ENCODE results near the gene ABCD2.
"Not testable (repeated sequence)": the region's sequence is repeated elsewhere in the genome, so short reads cannot be mapped to it uniquely, and the experiment has no call there.

Gene ABCD2

DNA sequence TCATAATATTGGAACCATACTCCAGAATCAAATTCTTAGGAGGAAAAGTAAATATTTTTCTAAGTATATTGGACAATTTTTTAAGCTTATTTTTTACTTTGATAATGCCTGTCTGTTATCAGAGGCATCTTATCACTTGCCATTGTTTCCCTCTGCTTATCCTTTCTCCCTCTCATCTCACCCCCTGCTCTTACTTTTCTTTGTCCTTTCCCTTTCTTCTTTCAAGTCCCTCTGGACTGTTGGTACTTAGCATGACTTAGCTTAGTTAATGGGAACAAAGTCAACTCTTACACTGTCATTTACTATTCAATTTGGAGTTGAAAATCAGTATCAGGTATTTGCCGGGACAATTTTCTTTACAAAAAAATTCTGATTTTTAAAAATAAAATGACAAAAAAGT lies 45.2 kb downstream of the ABCD2 start:
- in situ Hi-C loops (cut with MboI; ENCODE audit: low pct_unique_long_range_greater_than_20kb, low sequenced_read_pairs, unreplicated experiment), result no loop called here
- no peak for DNase-seq (ENCODE audit: low spot score)
- TF ChIP-seq, protein P1, sequence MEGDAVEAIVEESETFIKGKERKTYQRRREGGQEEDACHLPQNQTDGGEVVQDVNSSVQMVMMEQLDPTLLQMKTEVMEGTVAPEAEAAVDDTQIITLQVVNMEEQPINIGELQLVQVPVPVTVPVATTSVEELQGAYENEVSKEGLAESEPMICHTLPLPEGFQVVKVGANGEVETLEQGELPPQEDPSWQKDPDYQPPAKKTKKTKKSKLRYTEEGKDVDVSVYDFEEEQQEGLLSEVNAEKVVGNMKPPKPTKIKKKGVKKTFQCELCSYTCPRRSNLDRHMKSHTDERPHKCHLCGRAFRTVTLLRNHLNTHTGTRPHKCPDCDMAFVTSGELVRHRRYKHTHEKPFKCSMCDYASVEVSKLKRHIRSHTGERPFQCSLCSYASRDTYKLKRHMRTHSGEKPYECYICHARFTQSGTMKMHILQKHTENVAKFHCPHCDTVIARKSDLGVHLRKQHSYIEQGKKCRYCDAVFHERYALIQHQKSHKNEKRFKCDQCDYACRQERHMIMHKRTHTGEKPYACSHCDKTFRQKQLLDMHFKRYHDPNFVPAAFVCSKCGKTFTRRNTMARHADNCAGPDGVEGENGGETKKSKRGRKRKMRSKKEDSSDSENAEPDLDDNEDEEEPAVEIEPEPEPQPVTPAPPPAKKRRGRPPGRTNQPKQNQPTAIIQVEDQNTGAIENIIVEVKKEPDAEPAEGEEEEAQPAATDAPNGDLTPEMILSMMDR (IDR thresholded peaks at IDR 0.05; ENCODE audit: extremely low read depth, insufficient read depth, missing control alignments), result no peak

DNA sequence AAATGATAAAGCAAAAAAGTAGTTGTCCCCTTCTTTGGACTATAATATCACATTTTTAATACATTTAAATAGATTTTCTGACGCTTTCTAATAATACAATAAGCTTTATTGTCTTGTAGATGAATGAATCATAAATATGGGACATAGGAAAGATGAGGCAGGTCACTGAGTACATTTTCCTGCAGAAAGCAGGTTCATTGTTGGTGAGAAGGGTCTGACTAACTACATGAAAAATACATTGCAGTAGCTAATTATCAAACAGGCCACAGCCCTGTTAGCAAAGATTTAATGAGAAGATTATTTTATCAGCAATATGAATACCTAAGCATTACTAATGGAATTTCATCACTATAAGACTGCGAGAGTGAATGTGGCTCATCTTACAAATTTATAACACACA lies 45.6 kb downstream of the ABCD2 start:
- DNase-seq (ENCODE audit: low spot score), result no peak
- TF ChIP-seq, protein P1 (IDR thresholded peaks at IDR 0.05; ENCODE audit: extremely low read depth, insufficient read depth, missing control alignments), result no peak
- in situ Hi-C loops (cut with MboI; ENCODE audit: low pct_unique_long_range_greater_than_20kb, low sequenced_read_pairs, unreplicated experiment), result no loop called here

DNA sequence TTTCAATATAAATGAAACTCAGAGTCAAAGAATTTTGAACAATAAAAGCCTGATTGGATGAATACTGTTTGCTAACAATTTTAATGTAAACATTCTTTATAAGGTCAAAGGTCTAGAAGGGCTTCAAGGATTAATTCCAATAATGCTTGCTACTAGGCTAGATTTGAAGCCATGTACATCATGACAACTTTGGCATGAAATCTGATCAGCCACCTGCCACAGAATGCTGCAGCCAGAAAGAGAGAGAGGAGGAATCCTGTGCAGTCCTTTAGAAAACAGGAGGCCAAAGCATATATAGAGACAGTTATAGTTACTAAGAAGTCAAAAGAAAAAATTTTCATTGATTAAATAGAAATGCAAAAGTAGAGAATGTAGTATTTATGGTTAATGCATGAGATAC lies 47.1 kb downstream of the ABCD2 start:
- in situ Hi-C loops (cut with MboI; ENCODE audit: low pct_unique_long_range_greater_than_20kb, low sequenced_read_pairs, unreplicated experiment), result no loop called here
- TF ChIP-seq, protein P1 (IDR thresholded peaks at IDR 0.05; ENCODE audit: extremely low read depth, insufficient read depth, missing control alignments), result no peak
- no peak for DNase-seq (ENCODE audit: low spot score)

DNA sequence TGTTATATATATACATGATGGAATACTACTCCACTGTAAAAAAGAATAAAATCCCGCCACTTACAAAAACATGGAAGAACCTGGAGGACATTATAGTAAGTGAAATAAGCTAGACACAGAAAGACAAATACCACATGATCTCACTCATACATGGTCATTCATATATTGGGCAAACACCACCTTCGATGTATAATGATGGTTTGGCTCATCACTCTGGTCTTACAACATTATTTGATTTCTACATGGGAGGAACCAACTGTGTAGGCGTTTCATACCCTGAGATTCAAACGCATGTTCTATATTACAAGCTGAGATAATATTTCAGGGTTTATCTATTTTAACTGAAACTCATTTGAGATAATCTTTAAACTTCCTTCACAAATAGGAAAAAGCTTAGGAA lies 48.3 kb downstream of the ABCD2 start:
- in situ Hi-C loops (cut with MboI; ENCODE audit: low pct_unique_long_range_greater_than_20kb, low sequenced_read_pairs, unreplicated experiment), result no loop called here
- TF ChIP-seq, protein P1 (IDR thresholded peaks at IDR 0.05; ENCODE audit: extremely low read depth, insufficient read depth, missing control alignments), result no peak
- no peak for DNase-seq (ENCODE audit: low spot score)

DNA sequence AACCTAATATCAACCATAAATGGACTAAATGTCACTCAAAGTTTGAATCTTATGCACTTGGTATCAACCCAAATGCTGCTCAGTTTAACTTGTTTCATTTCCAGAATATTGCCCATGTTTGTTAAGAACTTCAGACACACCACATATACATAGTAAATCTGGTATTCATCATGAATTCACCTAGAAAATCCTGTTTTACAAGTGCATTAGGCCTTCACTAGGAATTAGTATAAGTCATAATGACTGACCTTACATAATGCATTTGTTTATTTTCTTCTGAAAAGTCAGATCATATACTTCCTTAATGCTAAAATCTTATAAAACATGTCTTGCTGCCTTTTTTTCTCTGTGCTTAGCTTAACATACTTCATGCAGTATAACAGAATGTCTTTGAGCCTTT lies 66.1 kb downstream of the ABCD2 start:
- TF ChIP-seq, protein P1 (IDR thresholded peaks at IDR 0.05; ENCODE audit: extremely low read depth, insufficient read depth, missing control alignments), result no peak
- in situ Hi-C loops (cut with MboI; ENCODE audit: low pct_unique_long_range_greater_than_20kb, low sequenced_read_pairs, unreplicated experiment), result no loop called here

DNA sequence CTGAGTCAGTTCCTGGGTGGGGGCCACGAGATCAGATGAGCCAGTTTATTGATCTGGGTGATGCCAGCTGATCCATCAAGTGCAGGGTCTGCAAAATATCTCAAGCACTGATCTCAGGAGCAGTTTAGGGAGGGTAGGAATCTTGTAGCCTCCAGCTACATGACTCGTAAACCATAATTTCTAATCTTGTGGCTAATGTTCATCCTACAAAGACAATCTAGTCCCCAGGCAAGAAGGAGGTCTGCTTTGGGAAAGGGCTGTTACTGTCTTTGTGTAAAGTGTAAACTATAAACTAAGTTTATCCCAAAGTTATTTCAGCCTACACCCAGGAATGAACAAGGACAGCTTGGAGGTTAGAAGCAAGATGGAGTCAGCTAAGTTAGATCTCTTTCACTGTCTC lies 75.4 kb downstream of the ABCD2 start:
- in situ Hi-C loops (cut with MboI; ENCODE audit: low pct_unique_long_range_greater_than_20kb, low sequenced_read_pairs, unreplicated experiment); DNase-seq (ENCODE audit: low spot score): not testable (repeated sequence)

More for the DNA sequence above, 66.1 kb downstream of the ABCD2 start:
- no peak for DNase-seq (ENCODE audit: low spot score)

DNA sequence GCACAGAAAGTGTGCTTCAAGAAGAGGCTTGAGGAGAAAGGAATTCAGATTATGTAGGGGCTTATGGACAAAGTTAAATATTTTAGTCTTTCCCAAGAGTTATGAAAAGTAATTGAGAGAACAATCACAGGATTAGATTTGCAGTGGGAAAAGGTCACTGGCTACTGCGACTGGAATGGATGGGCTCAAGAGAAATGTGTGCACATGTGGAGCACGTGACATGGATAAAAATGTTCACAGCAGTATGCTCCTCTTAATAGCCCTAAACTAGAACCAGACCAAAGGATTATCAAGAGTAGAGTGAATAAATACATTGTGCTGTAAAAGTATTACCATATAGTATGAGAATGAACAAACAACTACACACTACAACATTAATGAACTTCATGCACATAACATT lies 78.1 kb downstream of the ABCD2 start:
- in situ Hi-C loops (cut with MboI; ENCODE audit: low pct_unique_long_range_greater_than_20kb, low sequenced_read_pairs, unreplicated experiment), result no loop called here
- TF ChIP-seq, protein P1 (IDR thresholded peaks at IDR 0.05; ENCODE audit: extremely low read depth, insufficient read depth, missing control alignments), result no peak
- no peak for DNase-seq (ENCODE audit: low spot score)
